Activated CD8-positive, alpha-beta T cell treated with anti-CD3 and anti-CD28 coated beads for 36 hours (primary cell): ENCODE results near the gene JRKL. TPM values are rescaled to one million over a fixed set of nuclear protein-coding genes. Genes with fewer than 3 reads are reported as not detected.

Source experiments
- ATAC-seq: fragments of 200-7000 bp; cut with Tn5 transposase; one replicate; pipeline ENCODE4 v1.10.0; 2021; ENCODE audit warnings: mild to moderate bottlenecking, moderate library complexity
- CTCF ChIA-PET: fragments of 350-600 bp; sonication (Branson Sonifier 250); formaldehyde crosslinking; loops from one replicate; lab custom pipeline; 2021; ENCODE audit warnings: antibody characterized with exemption; lab: Charles Lee
- POLR2A ChIA-PET: fragments of 350-600 bp; sonication (Branson Sonifier 250); formaldehyde crosslinking; loops from one replicate; lab custom pipeline; 2021; ENCODE audit warnings: antibody characterized with exemption; lab: Charles Lee
- DNase-seq: peaks from one replicate; pipeline ENCODE4 v3.0.0-alpha.2; 2020
- H3K27ac Mint-ChIP-seq: one replicate; pipeline ENCODE4 v1.8.0; 2021; ENCODE audit warnings: mild to moderate bottlenecking, mixed read lengths
- H3K27me3 Mint-ChIP-seq: one replicate; pipeline ENCODE4 v1.8.0; 2021; ENCODE audit warnings: mixed read lengths
- H3K36me3 Mint-ChIP-seq: one replicate; pipeline ENCODE4 v1.8.0; 2021; ENCODE audit warnings: low read depth, mixed read lengths
- H3K4me1 Mint-ChIP-seq: one replicate; pipeline ENCODE4 v1.8.0; 2021; ENCODE audit warnings: low read depth, mixed read lengths
- H3K4me3 Mint-ChIP-seq: one replicate; pipeline ENCODE4 v1.8.0; 2021; ENCODE audit warnings: mild to moderate bottlenecking, moderate library complexity, mixed read lengths
- H3K9me3 Mint-ChIP-seq: one replicate; pipeline ENCODE4 v1.8.0; 2021; ENCODE audit warnings: mixed read lengths
- intact Hi-C: fragments of 100-400 bp; cut with micrococcal nuclease; formaldehyde crosslinking; loops from one replicate; pipeline ENCODE4 v1.10.0; 2022
- total RNA-seq, 2 experiments: library from RNA; stranded (reverse); gene quantifications; one replicate each; pipeline ENCODE4 v1.2.3, GENCODE V29; 2021
- TF ChIP-seq, protein P1 (sequence below): fragments of 200-600 bp; IDR thresholded peaks from one replicate; pipeline ENCODE4 v1.8.0; 2022; ENCODE audit warnings: antibody characterized with exemption, mild to moderate bottlenecking

The JRKL gene
- total RNA-seq, 2 experiments from 2014 or later = 13.3 to 13.5 TPM

DNA sequence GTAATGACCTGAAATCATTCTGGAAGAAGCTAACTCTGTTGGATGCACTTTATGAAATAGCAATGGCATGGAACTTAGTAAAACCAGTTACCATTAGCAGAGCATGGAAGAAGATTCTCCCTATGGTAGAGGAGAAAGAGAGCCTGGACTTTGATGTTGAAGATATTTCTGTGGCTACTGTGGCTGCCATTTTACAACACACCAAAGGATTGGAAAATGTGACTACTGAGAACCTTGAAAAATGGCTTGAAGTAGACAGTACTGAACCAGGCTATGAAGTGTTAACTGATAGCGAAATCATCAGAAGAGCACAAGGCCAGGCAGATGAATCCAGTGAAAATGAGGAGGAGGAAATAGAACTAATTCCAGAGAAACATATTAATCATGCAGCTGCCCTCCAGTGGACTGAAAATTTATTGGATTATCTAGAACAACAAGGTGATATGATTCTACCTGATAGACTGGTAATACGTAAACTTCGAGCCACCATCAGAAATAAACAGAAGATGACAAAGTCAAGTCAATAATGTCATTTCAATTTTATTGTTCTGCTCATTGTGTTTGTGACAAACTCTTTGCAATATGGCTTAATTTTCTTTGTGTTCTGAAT, 2.0 kb downstream of the JRKL start:
- DNase-seq = no peak
- Mint-ChIP-seq H3K27ac (no peak overlapping the region), H3K27me3 (no peaks in the 10 kb centered on the region), H3K36me3 (peaks cover 23% of the 10 kb centered on the region), H3K9me3 (peaks cover 4% of the 10 kb centered on the region), H3K4me3 (peak overlapping the region; percentile 89), H3K4me1 (peaks cover 42% of the 10 kb centered on the region)
- TF ChIP-seq, protein P1, sequence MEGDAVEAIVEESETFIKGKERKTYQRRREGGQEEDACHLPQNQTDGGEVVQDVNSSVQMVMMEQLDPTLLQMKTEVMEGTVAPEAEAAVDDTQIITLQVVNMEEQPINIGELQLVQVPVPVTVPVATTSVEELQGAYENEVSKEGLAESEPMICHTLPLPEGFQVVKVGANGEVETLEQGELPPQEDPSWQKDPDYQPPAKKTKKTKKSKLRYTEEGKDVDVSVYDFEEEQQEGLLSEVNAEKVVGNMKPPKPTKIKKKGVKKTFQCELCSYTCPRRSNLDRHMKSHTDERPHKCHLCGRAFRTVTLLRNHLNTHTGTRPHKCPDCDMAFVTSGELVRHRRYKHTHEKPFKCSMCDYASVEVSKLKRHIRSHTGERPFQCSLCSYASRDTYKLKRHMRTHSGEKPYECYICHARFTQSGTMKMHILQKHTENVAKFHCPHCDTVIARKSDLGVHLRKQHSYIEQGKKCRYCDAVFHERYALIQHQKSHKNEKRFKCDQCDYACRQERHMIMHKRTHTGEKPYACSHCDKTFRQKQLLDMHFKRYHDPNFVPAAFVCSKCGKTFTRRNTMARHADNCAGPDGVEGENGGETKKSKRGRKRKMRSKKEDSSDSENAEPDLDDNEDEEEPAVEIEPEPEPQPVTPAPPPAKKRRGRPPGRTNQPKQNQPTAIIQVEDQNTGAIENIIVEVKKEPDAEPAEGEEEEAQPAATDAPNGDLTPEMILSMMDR = no peak
- ATAC-seq = no peak
- ChIA-PET POLR2A (no interaction called here), CTCF (no interaction called here)
- intact Hi-C loops = loop anchor here (5.0 to 10.0 kb wide), 3 partner anchors 50 to 557 kb away; partner anchors contain the start of gene MAML2

DNA sequence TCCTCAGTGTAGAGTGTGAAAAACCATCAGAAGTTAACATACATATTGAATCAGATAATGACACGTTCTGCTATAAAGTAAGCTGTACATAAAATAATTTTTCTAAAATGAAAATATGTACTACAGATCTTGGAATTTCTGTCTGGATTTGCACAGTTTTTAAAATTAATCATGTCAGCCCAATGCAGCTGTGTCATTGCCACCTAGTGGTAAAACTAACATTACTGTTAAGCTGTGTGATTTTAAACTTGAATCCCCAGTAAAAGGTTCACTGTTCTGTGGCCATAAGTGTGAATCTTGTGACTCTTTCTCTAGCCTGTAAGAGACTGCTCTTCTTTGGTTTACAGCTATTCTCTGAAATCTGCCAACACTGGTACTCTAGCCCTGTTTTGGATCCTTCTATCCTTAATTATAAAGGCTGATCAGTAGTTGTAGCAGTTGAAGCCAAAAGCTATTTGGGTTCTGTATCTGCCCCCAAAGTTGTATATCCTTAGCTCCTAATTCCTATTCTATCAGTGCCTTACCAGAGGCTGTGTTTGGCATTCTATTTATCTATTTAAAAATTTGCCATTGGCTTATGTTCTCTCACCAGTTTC, 4.0 kb downstream of the JRKL start:
- peaks cover 21% of the 10 kb centered on the region for H3K36me3 Mint-ChIP-seq
- peaks cover 4% of the 10 kb centered on the region for H3K9me3 Mint-ChIP-seq
- intact Hi-C loops = loop anchor here (5.0 to 10.0 kb wide), 3 partner anchors 52 to 559 kb away; partner anchors contain the start of gene MAML2
- DNase-seq (no peak), ATAC-seq (no peak)
- CTCF ChIA-PET = interaction anchor here (0.6 to 3.1 kb wide), 42 partner anchors 9 to 1294 kb away, joined by 3 to 34 read pairs (median 4); partner anchors contain the start of gene MAML2
- H3K4me3 Mint-ChIP-seq = no peak overlapping the region
- peaks cover 28% of the 10 kb centered on the region for H3K4me1 Mint-ChIP-seq
- H3K27ac Mint-ChIP-seq = no peak overlapping the region
- no peaks in the 10 kb centered on the region for H3K27me3 Mint-ChIP-seq
- POLR2A ChIA-PET = interaction anchor here (0.9 to 1.0 kb wide), 2 partner anchors 53 to 179 kb away, joined by 3 to 4 read pairs; no protein-coding TSS in a partner anchor
- TF ChIP-seq, protein P1 = peak; percentile 75

DNA sequence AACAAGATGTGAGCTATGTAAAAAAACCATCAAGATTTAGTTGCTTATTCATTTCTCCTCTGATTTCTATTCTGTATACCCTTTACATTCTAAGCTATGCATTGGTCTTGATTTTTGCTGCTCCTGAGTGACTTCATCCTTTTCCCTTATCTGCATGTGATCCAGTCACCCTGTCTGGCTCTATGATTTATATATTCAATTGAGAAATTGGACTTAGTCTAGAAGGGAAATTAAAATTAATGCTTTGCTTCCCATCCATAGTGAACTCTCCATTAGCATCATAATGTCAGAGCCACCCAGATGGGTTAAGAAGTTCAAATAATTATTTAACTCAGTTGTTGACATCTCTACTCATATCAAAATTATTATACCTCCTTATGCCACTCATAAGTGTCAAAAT, 5.0 kb downstream of the JRKL start:
- TF ChIP-seq, protein P1 = no peak
- Mint-ChIP-seq H3K4me1 (peaks cover 28% of the 10 kb centered on the region), H3K27me3 (no peaks in the 10 kb centered on the region), H3K36me3 (peaks cover 18% of the 10 kb centered on the region), H3K27ac (no peak overlapping the region), H3K9me3 (peaks cover 4% of the 10 kb centered on the region), H3K4me3 (no peak overlapping the region)
- no peak for ATAC-seq
- ChIA-PET POLR2A (interaction anchor here (1.0 kb wide), 1 partner anchor 54 kb away, joined by 3 read pairs; no protein-coding TSS in a partner anchor), CTCF (interaction anchor here (0.8 to 3.1 kb wide), 21 partner anchors 8 to 1295 kb away, joined by 3 to 34 read pairs (median 4); partner anchors contain the start of gene MAML2)
- DNase-seq = no peak
- intact Hi-C loops = loop anchor here (5.0 to 10.0 kb wide), 3 partner anchors 52 to 560 kb away; partner anchors contain the start of gene MAML2

DNA sequence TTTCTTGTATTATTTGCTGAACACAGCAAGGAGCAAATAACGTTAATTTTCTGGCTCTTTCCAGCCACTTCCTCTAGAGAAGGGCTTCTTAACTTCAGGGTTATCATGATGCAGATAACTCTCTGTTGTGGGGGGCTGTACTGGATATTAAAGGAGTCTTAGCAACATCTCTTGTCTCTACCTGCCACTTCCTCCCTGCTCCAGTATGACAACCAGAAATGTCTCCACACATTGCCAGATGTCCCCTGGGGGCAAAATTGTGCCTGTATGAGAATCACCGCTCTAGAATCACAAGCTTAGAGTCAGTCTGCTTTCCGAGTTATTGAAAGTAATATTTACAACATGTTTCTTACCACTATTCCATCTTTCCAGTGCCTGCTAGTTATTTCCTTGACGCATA, 6.8 kb downstream of the JRKL start:
- CTCF ChIA-PET = interaction anchor here (0.8 to 1.7 kb wide), 4 partner anchors 25 to 561 kb away, joined by 3 to 6 read pairs (median 4); partner anchors contain the start of gene MAML2
- Mint-ChIP-seq H3K27ac (no peak overlapping the region), H3K4me3 (no peak overlapping the region), H3K27me3 (no peaks in the 10 kb centered on the region), H3K4me1 (peaks cover 14% of the 10 kb centered on the region), H3K9me3 (peaks cover 1% of the 10 kb centered on the region), H3K36me3 (peaks cover 2% of the 10 kb centered on the region)
- TF ChIP-seq, protein P1 = no peak
- no peak for ATAC-seq
- DNase-seq = no peak
- intact Hi-C loops = loop anchor here (10.0 kb wide), 2 partner anchors 342 to 562 kb away; no protein-coding TSS in a partner anchor
- POLR2A ChIA-PET = interaction anchor here (0.7 kb wide), 1 partner anchor 227 kb away, joined by 4 read pairs; no protein-coding TSS in a partner anchor
